HG03039 (cell line): Measurements from ENCODE around the gene TFAP2B.

ENCODE experiments used
- ATAC-seq: cut with Tn5 transposase; IDR thresholded peaks from one replicate; pipeline ENCODE4 v1.9.1; 2021; ENCODE audit warnings: mild to moderate bottlenecking, moderate library complexity; ENCODE audit not compliant: unreplicated experiment

TFAP2B gene

DNA sequence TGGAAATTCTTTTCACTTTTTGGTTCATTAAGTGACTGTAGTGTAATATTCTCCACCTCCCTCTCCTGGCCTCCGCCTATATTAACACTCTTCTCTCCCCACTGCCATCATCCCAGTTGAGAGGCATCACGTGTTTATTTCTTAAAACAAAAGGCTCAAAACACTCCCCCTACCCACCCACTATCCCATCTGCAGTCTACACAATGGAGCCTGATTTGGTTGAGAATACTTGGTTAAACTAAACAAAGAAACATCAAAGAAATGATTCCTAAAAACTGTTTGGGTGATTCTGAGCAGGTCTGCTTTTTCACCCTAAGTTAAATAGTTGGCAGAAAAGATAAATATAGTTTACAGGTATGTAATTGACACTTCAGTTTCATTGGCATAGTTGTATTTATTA, 5.9 kb downstream of the TFAP2B start:
- no peak for ATAC-seq

DNA sequence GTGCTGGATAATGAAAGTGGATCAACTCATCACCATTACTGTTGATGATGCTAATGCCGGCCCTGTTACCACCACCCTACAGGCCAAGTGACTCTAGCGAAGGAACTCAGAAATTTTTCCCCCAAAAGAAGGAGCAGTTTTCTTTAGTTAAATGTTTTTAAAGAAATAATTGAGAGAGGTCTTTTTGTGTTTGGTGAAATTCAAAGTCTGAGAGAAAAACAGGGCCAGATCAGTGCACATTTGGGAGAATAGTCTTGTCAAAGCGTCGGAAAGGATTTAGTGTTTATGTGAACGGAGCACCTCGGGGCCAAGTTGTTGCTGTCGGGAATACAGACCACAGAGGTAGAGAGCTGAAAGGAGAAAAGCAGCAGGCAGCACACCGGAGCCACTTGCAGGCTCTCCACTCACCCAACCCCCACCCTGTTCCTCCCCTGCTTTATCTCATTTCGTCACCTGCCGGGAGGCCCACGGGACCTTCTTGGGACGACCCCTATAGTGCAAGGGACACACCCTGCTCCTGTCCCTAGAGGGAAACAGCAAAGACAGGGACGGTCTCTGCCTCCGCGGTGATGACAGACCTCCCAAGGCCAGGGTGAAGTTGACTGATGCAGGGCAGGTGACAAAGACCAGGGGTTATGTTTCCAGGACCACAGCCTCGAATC, 6.8 kb downstream of the TFAP2B start:
- ATAC-seq, result no peak

DNA sequence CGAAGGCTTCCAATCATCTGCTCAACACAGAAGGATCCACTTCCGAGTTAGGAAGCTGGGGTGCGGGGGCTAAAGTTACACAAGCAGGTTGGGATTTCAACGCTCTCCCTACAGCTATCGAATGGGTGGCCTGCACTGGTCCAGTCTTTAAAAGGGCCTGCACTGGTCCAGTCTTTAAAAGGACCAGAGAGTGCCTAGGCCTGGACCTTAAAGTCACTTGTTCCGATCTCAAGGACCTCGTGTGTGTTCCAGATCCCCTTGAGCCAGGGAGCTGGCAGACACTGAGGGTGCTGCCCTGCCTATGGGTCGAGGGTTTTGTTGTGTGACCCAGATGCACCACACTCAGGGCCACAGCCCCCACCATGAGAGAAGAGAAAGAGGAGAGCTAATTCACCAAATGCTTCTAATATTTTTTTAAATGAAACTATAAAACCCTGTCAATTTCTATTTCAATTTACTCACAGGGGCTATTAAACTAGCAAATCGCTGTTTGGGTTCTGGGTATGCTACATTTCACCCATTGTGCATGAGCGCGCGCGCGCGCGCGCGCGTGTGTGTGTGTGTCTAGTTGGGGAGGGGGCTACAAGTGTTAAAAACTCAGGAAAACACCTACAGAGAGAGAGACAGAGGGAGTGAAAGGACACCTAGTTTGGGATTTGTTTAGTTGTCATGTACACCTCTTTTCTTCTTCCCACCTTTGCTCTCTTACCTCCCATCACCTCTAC, 7.5 kb downstream of the TFAP2B start:
- no peak for ATAC-seq

DNA sequence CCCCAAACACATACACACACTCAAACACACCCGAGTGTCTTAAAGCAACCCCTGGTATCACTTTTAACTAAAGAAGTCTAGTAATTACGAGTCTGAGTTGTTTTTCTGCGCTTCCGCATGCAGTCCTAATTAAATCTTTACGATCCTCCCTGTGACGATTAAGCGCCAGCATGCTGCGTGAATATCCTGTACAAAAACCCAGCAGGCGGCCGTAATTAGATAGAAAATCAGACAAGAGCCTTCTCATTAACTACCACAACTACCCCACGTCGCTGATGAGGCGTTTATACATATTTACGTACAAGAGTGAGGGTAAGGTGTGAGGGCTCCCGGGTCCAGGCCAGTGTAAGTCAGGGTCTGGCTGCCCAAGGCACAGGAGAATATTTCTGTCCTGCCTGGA, 8.1 kb downstream of the TFAP2B start:
- no peak for ATAC-seq

DNA sequence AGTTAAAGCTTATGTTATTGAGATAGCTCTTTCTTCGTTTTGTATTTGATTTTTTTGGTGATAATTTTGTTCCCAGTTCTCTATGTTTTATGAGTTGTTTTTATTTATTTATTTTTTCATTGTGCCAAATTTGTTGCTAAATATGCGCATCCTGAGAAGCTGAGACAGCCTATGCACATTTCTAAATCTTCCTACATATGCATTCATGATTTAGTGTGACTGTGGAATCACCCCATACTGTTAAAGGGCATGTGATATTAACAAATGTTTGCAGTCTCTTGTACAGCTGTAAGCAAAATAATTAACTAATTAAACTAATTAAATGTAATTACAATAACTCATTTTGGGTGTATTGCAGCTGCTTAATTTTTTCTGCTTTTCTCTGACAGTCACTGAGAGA, 10.4 kb downstream of the TFAP2B start:
- ATAC-seq, result no peak

GRCh38 chr6:50829898-50830444, 11.3 kb downstream of the TFAP2B start:
- no peak for ATAC-seq

DNA sequence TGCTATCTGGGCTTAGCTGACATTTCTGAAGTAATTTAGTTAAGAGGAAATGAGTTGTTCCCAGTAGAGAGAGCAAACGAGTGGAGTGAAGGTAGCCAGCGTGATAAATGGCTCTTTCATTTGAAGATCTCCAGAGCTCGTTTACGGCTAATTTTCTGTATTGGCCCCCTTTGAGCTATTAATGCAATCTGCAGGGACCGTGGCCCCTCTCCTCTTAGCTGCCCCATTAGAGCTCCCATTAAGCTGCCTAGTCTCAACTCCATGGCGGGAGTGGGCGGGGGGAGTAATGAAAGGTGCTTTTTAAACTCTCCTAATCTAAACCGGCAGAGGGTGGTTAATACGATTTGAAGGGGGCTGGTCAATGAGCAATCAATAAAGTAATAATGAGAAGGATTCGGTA, 12.5 kb downstream of the TFAP2B start:
- no peak for ATAC-seq

GRCh38 chr6:50832912-50833311, 14.2 kb downstream of the TFAP2B start:
- ATAC-seq, result no peak

- no peak for ATAC-seq
Measured at GRCh38 chr6:50834929-50835410, 16.3 kb downstream of the TFAP2B start.

- no peak for ATAC-seq
Measured at GRCh38 chr6:50836231-50836630, 17.6 kb downstream of the TFAP2B start.

DNA sequence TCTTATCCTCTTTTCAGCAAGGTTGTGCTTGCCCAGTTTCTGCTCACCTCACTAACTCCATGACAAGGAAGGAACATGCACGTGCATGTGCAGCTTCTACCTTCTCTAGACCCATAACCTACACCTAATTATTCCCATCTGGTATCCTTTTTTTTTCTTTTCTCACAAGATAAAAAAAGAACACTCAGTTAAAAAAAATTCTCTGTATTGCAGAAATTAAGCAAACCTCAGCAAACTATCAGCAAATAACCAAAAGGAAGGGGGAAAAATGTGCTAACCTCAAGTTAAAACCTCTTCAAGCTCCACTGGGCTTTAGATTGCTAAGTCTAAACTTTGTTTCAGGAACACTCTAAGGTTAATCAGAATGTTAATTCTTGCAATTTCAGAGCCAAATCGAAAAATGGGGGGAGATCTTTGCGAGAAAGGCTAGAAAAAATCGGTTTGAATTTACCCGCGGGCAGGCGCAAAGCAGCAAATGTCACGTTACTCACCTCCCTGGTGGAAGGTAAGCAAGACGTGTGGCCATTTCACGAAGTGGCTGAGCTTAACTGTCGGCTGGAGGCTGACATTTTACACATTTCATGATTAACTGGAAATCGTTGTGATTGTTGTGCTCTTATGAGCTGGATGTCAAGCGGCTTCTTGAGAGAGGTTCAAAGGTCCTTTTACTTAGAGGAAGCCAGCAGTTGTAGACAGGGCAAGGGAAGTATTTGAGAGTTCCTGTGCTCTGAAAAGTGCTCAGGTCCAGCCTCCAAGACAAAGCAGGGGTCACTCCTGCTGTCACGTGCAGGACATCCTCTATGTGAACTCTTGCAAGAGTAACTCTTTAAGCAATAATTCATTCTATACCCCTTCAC, 19.1 kb downstream of the TFAP2B start:
- ATAC-seq, result no peak

GRCh38 chr6:50840112-50840810, 21.6 kb downstream of the TFAP2B start:
- ATAC-seq, result no peak

DNA sequence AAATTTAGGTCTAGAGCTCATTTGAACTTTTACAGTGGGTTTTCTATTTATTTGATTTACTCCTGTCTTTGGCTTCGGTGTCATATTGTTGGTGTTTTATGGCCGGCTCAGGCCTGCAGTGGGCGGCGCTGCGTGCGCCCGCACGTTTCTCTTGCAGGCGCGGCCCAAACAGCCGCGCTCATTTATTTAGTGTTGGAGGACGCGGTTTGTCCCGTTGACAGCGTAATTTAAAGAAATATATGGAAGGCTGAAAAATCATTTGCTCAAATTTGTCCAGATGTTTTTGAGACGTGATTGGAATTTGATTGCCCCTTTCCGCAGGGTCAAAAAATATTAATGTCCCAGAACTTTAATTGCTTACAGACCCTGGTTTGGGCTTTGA, 22.1 kb downstream of the TFAP2B start:
- no peak for ATAC-seq

- ATAC-seq, result no peak
Measured at GRCh38 chr6:50842446-50842845, 23.8 kb downstream of the TFAP2B start.

DNA sequence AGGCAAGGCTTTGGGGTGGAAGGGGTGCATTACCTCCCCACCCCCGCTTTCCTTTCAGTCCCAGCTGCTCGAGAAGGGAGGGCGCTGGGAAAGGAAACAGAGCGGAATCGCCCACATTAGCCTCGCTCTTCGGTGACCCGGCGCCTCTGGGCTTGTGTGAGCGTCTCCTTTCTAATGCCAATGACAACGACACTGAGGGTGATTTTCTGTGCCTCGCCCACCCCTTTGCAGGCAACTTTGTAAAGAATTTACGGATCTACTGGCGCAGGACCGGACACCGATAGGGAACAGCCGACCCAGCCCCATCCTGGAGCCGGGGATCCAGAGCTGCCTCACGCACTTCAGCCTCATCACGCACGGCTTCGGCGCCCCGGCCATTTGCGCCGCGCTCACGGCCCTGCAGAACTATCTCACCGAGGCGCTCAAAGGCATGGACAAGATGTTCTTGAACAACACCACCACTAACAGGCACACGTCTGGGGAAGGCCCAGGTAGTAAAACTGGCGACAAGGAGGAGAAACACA, 24.3 kb downstream of the TFAP2B start:
- ATAC-seq, result no peak

DNA sequence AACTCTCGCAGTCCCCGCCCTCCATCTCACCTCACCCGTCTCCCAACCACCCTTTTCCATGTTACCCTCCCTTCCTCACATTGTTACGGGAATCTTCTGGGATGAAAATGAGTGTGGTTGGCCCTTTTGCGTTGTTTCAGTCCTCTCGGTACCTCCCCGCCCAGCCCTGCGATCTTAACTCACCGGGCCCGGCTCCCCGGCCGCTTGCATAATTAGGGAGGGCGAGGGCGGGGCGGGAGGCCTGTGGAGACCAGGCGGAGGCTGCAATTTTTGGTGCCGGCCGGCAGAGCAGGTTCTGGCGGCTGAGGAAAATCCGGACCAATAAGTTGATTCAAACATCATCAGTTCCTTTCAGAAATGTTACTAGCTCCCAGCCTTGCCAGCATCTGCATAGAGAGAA, 25.2 kb downstream of the TFAP2B start:
- ATAC-seq, result no peak

DNA sequence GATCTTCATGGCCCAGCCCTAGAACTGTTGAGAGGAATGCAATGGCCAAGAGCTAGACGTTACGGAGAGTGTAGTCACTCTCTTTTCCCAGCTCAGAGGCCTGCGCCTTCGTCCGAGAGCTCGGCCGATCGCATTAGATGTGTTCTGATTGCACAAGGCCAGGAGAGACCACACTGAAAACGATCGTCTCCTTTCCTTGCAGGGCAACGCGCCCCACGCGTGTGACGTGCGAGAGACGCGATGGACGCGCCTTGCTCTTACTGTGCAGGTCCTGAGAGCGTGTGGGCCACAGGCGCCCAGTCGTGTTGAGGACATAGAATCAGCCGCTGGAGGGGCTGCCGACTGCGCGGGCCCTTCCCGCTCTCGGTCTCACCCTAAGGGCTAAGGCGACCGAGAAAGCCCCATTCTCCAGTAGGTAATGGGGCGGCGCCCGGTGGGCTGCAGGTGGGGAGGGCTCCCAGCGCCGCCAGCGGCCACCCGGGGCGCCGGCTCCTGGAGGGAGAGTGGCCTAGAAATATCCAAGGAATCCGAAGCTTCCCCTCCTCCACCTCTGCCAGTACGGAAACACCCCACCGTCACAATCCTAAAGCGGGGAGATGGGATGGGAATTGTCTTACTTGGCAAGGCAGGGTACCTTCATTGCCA, 26.9 kb downstream of the TFAP2B start:
- no peak for ATAC-seq

DNA sequence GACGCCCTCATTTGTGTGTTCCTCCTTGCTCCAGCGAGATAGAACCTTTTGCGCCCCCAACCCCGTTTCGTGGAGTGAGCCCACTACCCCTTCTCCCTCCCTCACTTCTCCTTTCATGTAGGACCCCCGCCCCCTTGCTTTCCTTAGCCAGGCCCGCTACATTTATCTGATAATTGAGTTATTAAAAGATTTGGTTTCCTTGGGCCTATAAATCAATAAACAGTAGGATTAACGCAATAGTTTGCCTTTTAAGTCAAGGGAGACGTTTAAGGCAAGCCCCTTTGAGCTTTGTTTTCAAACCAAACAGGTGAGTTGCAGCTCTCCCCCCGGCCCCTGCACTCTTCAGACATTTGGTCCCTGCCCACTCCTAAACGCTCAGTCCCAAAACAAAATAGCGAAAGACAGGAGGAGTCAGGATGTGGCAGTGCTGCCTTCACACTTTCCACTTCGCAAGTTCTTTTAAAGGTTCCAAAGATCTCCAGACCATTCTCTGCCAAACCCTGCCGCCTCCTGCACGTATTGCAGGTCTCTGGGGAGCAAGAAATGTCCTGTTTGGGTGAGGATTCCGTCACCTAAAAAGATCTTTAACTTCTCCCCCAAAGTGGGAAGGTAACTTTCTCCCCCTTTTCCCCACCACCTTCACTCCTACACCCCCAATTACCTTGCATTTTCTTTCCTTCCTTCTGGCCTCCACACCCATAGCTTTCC, 27.6 kb downstream of the TFAP2B start:
- no peak for ATAC-seq

DNA sequence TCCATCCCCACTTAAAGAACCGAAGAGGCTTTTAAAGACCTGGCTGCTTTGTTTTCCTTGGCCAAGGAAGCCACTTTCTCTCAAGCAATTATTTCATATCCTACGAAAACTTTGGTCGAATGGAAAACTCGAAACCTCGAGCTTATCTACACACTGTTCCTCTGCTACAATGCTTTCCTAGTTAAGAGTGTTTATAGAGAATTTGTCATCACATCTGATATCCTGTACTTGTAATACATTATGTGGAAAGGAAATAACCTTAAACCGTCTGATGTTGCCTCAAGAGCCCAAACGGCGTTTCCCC, 28.1 kb downstream of the TFAP2B start:
- ATAC-seq, result no peak
